Upper lobe of left lung (tissue), 4 donors: ENCODE results near the gene BTBD6.

Experiments
- EP300 ChIP-seq, 4 donors: sonication (generic); formaldehyde crosslinking; IDR thresholded peaks; one replicate each; pipeline ENCODE4 v1.5.1; 2017; ENCODE audit warnings: antibody characterized with exemption in 4 of 4, control low read depth in 2 of 4
- POLR2A ChIP-seq, 4 donors: fragments of 450-650 bp; IDR thresholded peaks; one replicate each; pipeline ENCODE4 v1.5.1; 2016 to 2017; ENCODE audit warnings: antibody characterized with exemption in 4 of 4, mild to moderate bottlenecking in 2 of 4
- TF ChIP-seq, protein P1 (sequence below), 6 experiments: fragments of 450-650 bp in 4 of 6; fragments of 200-600 bp in 2 of 6; sonication (generic) in 2 of 6; IDR thresholded peaks; one replicate each; pipeline ENCODE4 v1.5.1; 2016 to 2019; ENCODE audit warnings: antibody characterized with exemption in 6 of 6

DNA sequence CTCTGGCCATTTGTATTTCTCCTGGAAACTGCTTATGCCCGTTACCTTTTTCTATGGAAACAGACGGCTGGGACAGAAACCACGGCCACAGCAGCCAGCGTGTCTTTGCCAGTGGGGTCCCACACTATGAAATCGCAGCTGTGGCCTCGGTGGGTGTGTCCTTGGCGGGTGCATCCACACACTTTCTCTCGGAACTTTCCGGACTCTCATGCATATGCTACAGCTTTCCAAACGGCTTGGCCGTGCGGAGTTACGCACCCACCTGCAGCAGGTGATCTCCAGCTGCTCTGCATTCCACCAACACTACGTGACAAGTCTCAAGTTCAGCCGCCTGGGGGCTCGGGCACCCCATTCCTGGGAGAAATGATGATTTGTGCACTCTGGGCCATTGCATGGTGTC is 1.3 kb upstream of the BTBD6 start:
- TF ChIP-seq POLR2A (IDR thresholded peaks at IDR 0.05), result no peak
- no peak for TF ChIP-seq EP300 (IDR thresholded peaks at IDR 0.05)
- TF ChIP-seq, protein P1, sequence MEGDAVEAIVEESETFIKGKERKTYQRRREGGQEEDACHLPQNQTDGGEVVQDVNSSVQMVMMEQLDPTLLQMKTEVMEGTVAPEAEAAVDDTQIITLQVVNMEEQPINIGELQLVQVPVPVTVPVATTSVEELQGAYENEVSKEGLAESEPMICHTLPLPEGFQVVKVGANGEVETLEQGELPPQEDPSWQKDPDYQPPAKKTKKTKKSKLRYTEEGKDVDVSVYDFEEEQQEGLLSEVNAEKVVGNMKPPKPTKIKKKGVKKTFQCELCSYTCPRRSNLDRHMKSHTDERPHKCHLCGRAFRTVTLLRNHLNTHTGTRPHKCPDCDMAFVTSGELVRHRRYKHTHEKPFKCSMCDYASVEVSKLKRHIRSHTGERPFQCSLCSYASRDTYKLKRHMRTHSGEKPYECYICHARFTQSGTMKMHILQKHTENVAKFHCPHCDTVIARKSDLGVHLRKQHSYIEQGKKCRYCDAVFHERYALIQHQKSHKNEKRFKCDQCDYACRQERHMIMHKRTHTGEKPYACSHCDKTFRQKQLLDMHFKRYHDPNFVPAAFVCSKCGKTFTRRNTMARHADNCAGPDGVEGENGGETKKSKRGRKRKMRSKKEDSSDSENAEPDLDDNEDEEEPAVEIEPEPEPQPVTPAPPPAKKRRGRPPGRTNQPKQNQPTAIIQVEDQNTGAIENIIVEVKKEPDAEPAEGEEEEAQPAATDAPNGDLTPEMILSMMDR (IDR thresholded peaks at IDR 0.05), result no peak
